Suprapubic skin (tissue), 4 donors: Measurements from ENCODE around the gene LPAR1.

Experiments used
- POLR2A ChIP-seq, 2 donors: fragments of 450-650 bp; IDR thresholded peaks; one replicate each; pipeline ENCODE4 v1.6.1; 2017; ENCODE audit warnings: antibody characterized with exemption in 2 of 2, mild to moderate bottlenecking in 2 of 2, moderate library complexity in 2 of 2
- POLR2AphosphoS5 ChIP-seq, 3 donors: sonication (generic); formaldehyde crosslinking; IDR thresholded peaks; one replicate each; pipeline ENCODE4 v1.6.1; 2017; ENCODE audit warnings: antibody characterized with exemption in 3 of 3
- TF ChIP-seq, protein P1 (sequence below), 2 donors: fragments of 200-600 bp in 1 of 2; fragments of 450-650 bp in 1 of 2; sonication (generic) in 1 of 2; IDR thresholded peaks; one replicate each; pipeline ENCODE4 v1.5.1; 2016 to 2019; ENCODE audit warnings: antibody characterized with exemption in 2 of 2, mild to moderate bottlenecking in 1 of 2, moderate library complexity in 1 of 2

DNA sequence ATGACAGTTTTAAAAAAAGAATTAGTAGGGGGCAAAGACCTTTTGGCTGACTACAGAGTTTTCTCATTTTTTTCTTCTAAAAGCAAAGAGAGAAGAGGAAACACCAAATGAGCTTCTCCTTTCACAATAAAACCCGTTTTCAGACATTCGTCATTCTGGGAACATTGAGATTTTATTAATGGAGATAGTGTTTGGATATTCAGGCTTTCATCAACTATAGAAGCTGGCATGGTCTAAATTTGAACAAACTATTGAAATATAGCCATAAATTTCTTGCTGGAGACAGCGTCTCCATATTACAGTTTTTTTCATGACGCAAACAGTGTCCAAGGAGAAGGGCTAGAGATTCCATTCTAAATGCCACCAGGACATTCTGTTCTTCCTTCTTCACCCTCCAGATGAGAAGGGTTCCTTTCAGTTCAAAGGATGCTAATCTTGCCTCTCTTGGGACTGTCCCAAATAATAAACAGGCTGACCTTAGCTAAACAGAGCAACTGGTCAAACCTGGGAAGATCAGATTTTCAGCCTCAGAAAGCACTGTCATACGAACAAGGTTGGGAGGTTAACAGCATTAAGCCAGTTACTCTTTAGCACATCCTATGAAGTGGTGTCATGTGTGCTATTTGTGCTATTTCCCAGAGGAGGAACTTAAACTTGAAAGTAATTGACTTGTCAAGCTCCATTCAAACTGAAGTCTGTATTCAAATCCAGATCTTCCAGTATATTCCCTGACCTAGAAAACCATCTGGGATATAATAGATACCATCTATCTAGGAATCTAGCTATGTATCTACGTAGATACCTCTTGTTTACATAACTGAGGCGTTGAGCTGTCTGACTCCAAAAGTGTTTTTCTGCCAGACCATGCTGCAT lies 125.6 kb downstream of the LPAR1 start:
- TF ChIP-seq, protein P1, sequence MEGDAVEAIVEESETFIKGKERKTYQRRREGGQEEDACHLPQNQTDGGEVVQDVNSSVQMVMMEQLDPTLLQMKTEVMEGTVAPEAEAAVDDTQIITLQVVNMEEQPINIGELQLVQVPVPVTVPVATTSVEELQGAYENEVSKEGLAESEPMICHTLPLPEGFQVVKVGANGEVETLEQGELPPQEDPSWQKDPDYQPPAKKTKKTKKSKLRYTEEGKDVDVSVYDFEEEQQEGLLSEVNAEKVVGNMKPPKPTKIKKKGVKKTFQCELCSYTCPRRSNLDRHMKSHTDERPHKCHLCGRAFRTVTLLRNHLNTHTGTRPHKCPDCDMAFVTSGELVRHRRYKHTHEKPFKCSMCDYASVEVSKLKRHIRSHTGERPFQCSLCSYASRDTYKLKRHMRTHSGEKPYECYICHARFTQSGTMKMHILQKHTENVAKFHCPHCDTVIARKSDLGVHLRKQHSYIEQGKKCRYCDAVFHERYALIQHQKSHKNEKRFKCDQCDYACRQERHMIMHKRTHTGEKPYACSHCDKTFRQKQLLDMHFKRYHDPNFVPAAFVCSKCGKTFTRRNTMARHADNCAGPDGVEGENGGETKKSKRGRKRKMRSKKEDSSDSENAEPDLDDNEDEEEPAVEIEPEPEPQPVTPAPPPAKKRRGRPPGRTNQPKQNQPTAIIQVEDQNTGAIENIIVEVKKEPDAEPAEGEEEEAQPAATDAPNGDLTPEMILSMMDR (IDR thresholded peaks at IDR 0.05), result no peak
- TF ChIP-seq POLR2A (IDR thresholded peaks at IDR 0.05), result peak in 1 of 2 donors; percentile 4
- TF ChIP-seq POLR2AphosphoS5 (IDR thresholded peaks at IDR 0.05), result peak; percentile 41 to 79 (median 69)
